HEK293T (cell line): ENCODE data around the gene HSPBAP1.

ENCODE experiments used
- CTBP1 ChIP-seq: fragments of 450-650 bp; IDR thresholded peaks from 2 replicates; pipeline ENCODE4 v1.6.1; 2016; ENCODE audit warnings: borderline replicate concordance
- ELF4 ChIP-seq: fragments of 450-650 bp; IDR thresholded peaks from 2 replicates; pipeline ENCODE4 v1.6.1; 2017; ENCODE audit warnings: antibody characterized with exemption
- HDGF ChIP-seq: fragments of 450-650 bp; IDR thresholded peaks from 2 replicates; pipeline ENCODE4 v1.6.1; 2017; ENCODE audit warnings: antibody characterized with exemption, borderline replicate concordance
- NFRKB ChIP-seq: fragments of 450-650 bp; IDR thresholded peaks from 2 replicates; pipeline ENCODE4 v1.6.1; 2016; ENCODE audit warnings: mild to moderate bottlenecking, moderate library complexity
- SP1 ChIP-seq: fragments of 450-650 bp; IDR thresholded peaks from 2 replicates; pipeline ENCODE4 v1.6.1; 2017
- SUZ12 ChIP-seq: fragments of 450-650 bp; IDR thresholded peaks from 2 replicates; pipeline ENCODE4 v1.6.1; 2016; ENCODE audit warnings: mild to moderate bottlenecking

- no peak for TF ChIP-seq SP1
- TF ChIP-seq SUZ12: no peak
- TF ChIP-seq HDGF: no peak
- TF ChIP-seq CTBP1: no peak
- TF ChIP-seq NFRKB: no peak
- TF ChIP-seq ELF4: no peak
Observed at GRCh38 chr3:122716667-122717066, 77.0 kb downstream of the HSPBAP1 start.
